ENCODE measurements around the gene RPL36A. TPM values are rescaled to one million over a fixed set of nuclear protein-coding genes. Genes with fewer than 3 reads are reported as not detected.
A peak's percentile ranks its signal among the peaks of the same experiment; 100 is the strongest.

The RPL36A gene
- total RNA-seq, result 100 to 1,000 TPM; 369 to 821 TPM

- H3K27me3 ChIP-seq, result no peaks in the 10 kb centered on the region
Measured at GRCh38 chrX:101390664-101391525, at the start of gene RPL36A. TSS of gene RPL36A (plus strand) at chrX:101391011. CDS start at chrX:101391044, 33 bp downstream.

GRCh38 chrX:101347859-101348451, 42.9 kb upstream of the RPL36A start:
- Histone ChIP-seq H3K4me1 (peaks cover 12% of the 10 kb centered on the region), H3K27me3 (no peaks in the 10 kb centered on the region), H3K4me3 (peak overlapping the region; percentile 28 to 62), H3K27ac (peak overlapping the region in 2 of 4 donors; percentile 88 to 92), H3K36me3 (replicated peaks in 1 of 2; ENCODE audit: insufficient read depth in 1 of 2, low read depth in 2 of 2) (no peaks in the 10 kb centered on the region), H3K9me3 (no peaks in the 10 kb centered on the region)
- intact Hi-C loops (cut with DNase I), result no loop called here
- DNase-seq (peak in 1 of 4 donors; percentile 12), ATAC-seq (peak; percentile 11)
- TF ChIP-seq CTCF (IDR thresholded peaks at IDR 0.05) (no peak), POLR2A (IDR thresholded peaks at IDR 0.05) (no peak)
- WGBS, 2 donors, result 0% methylated on average over 5 to 9 of the region's 14 CpGs

More at GRCh38 chrX:101390664-101391525, at the start of gene RPL36A:
- Histone ChIP-seq H3K4me1 (peaks cover 16% of the 10 kb centered on the region), H3K36me3 (replicated peaks in 1 of 2; ENCODE audit: insufficient read depth in 1 of 2, low read depth in 2 of 2) (no peaks in the 10 kb centered on the region), H3K27ac (peak within 1 kb of the TSS in 3 of 4 donors; percentile 47 to 75 (median 72)), H3K9me3 (no peaks in the 10 kb centered on the region), H3K4me3 (peak within 1 kb of the TSS; percentile 26 to 54)
- WGBS, 2 donors, result 0 to 1% methylated on average over 11 to 45 of the region's 47 CpGs
- peak; percentile 83 to 89 (median 87) for DNase-seq
- TF ChIP-seq POLR2A (IDR thresholded peaks at IDR 0.05) (peak; percentile 47 to 94 (median 94)), CTCF (IDR thresholded peaks at IDR 0.05) (peak; percentile 49 to 80 (median 69))
- ATAC-seq, result peak; percentile 100
- intact Hi-C loops (cut with DNase I), result no loop called here

GRCh38 chrX:101348452-101349192, 42.2 kb upstream of the RPL36A start, which contains the start of gene TIMM8A:
TSS of gene TIMM8A (minus strand) at chrX:101348742. CDS start at chrX:101348664, 78 bp downstream.
- ATAC-seq (peak; percentile 97), DNase-seq (peak; percentile 76 to 82 (median 78))
- Histone ChIP-seq H3K9me3 (no peaks in the 10 kb centered on the region), H3K36me3 (replicated peaks in 1 of 2; ENCODE audit: insufficient read depth in 1 of 2, low read depth in 2 of 2) (no peaks in the 10 kb centered on the region), H3K4me1 (peaks cover 12% of the 10 kb centered on the region), H3K27ac (peak within 1 kb of the TSS in 3 of 4 donors; percentile 73 to 92 (median 88)), H3K27me3 (no peaks in the 10 kb centered on the region), H3K4me3 (peak within 1 kb of the TSS; percentile 28 to 62)
- no peak for TF ChIP-seq CTCF (IDR thresholded peaks at IDR 0.05)
- TF ChIP-seq POLR2A (IDR thresholded peaks at IDR 0.05), result peak in 2 of 3 donors; percentile 43 to 45
- intact Hi-C loops (cut with DNase I), result no loop called here
- 1% methylated on average over 21 of the region's 55 CpGs; no CpG with 5 or more reads in 1 of the 2 donors for WGBS, 2 donors

GRCh38 chrX:101349193-101349562, 41.6 kb upstream of the RPL36A start:
- no peak for TF ChIP-seq POLR2A (IDR thresholded peaks at IDR 0.05)
- TF ChIP-seq CTCF (IDR thresholded peaks at IDR 0.05), result no peak
- WGBS, 2 donors, result 18 to 29% methylated on average over 4 of the region's 4 CpGs
- H3K4me3 ChIP-seq, result peak overlapping the region in 1 of 2 donors; percentile 62
- H3K9me3 ChIP-seq, result no peaks in the 10 kb centered on the region
- intact Hi-C loops (cut with DNase I), result no loop called here
- H3K4me1 ChIP-seq, result peaks cover 12% of the 10 kb centered on the region
- H3K36me3 ChIP-seq (replicated peaks in 1 of 2; ENCODE audit: insufficient read depth in 1 of 2, low read depth in 2 of 2), result no peaks in the 10 kb centered on the region
- ATAC-seq (no peak), DNase-seq (no peak)
- peak overlapping the region in 2 of 4 donors; percentile 88 to 92 for H3K27ac ChIP-seq
- H3K27me3 ChIP-seq, result no peaks in the 10 kb centered on the region

Data from body of pancreas (tissue), 4 donors.